HEK293 (cell line): ENCODE data around the gene BPI.

ENCODE experiments used
- CTCF ChIA-PET: fragments of 350-600 bp; formaldehyde crosslinking; extraction: SDS; loops from one replicate; lab custom pipeline; 2021; ENCODE audit warnings: antibody characterized with exemption; lab: Yijun Ruan, JAX
- POLR2A ChIA-PET: fragments of 300-600 bp; formaldehyde crosslinking; extraction: SDS; loops from one replicate; lab custom pipeline; 2020; ENCODE audit warnings: antibody characterized with exemption, inconsistent platforms; lab: Yijun Ruan, JAX
- H3K27ac ChIP-seq: fragments of 200-500 bp; sonication (Bioruptor generic); 2 replicates; pipeline ENCODE4 v1.5.1; 2014; ENCODE audit warnings: low read depth, low read length, control low read depth, inconsistent platforms; ENCODE audit errors: extremely low read depth
- H3K36me3 ChIP-seq, 2 experiments: fragments of 200-500 bp in 1 of 2; sonication (Bioruptor generic) in 1 of 2; 1 replicate in 1 of 2; 2 replicates in 1 of 2; pipeline ENCODE4 v1.5.1; 2014 to 2017; ENCODE audit warnings: inconsistent platforms in 2 of 2, low read length in 2 of 2; ENCODE audit not compliant: control insufficient read depth in 2 of 2, insufficient read depth in 1 of 2
- H3K4me1 ChIP-seq: fragments of 200-500 bp; sonication (Bioruptor generic); 2 replicates; pipeline ENCODE4 v1.5.1; 2014; ENCODE audit warnings: mild to moderate bottlenecking, low read length, inconsistent platforms; ENCODE audit not compliant: control insufficient read depth, insufficient read depth
- H3K4me3 ChIP-seq: 2 replicates; pipeline ENCODE4 v1.5.1; 2011; ENCODE audit warnings: low read depth, mild to moderate bottlenecking, control low read depth, low read length, moderate library complexity
- H3K9me3 ChIP-seq: fragments of 200-500 bp; sonication (Bioruptor generic); 2 replicates; pipeline ENCODE4 v1.5.1; 2014; ENCODE audit warnings: low read depth, low read length, inconsistent platforms; ENCODE audit not compliant: control insufficient read depth, insufficient read depth
- AEBP2 ChIP-seq: fragments of 450-650 bp; formaldehyde crosslinking; IDR thresholded peaks from 2 replicates; pipeline ENCODE4 v1.5.1; 2016; ENCODE audit warnings: missing biosample characterization, missing genetic modification characterization, borderline replicate concordance
- ATF2 ChIP-seq: fragments of 450-650 bp; formaldehyde crosslinking; IDR thresholded peaks from 2 replicates; pipeline ENCODE4 v1.5.1; 2016; ENCODE audit warnings: missing biosample characterization, missing genetic modification characterization, low read depth
- KLF1 ChIP-seq: fragments of 450-650 bp; formaldehyde crosslinking; IDR thresholded peaks from 2 replicates; pipeline ENCODE4 v1.5.1; 2016; ENCODE audit warnings: missing biosample characterization, missing genetic modification characterization
- PBX3 ChIP-seq: sonication (generic); formaldehyde crosslinking; IDR thresholded peaks from 2 replicates; pipeline ENCODE4 v1.8.1; 2022; ENCODE audit warnings: mild to moderate bottlenecking, moderate library complexity, missing genetic modification reagents
- RBAK ChIP-seq: fragments of 450-650 bp; formaldehyde crosslinking; IDR thresholded peaks from 2 replicates; pipeline ENCODE4 v1.5.1; 2016; ENCODE audit warnings: missing biosample characterization, missing genetic modification characterization
- TRIM28 ChIP-seq: IDR thresholded peaks from 2 replicates; pipeline ENCODE4 v1.6.1; 2011; ENCODE audit warnings: low read length, control low read depth, borderline replicate concordance
- ZBTB11 ChIP-seq: fragments of 450-650 bp; formaldehyde crosslinking; conservative IDR thresholded peaks from 2 replicates; pipeline ENCODE4 v1.5.1; 2016; ENCODE audit warnings: low read depth, missing biosample characterization, missing genetic modification characterization
- ZBTB21 ChIP-seq: fragments of 450-650 bp; formaldehyde crosslinking; IDR thresholded peaks from 2 replicates; pipeline ENCODE4 v1.5.1; 2017; ENCODE audit warnings: missing biosample characterization, missing genetic modification characterization
- ZFP37 ChIP-seq: fragments of 450-650 bp; formaldehyde crosslinking; IDR thresholded peaks from 2 replicates; pipeline ENCODE4 v1.5.1; 2016; ENCODE audit warnings: missing biosample characterization, missing genetic modification characterization
- ZFP69B ChIP-seq: fragments of 450-650 bp; formaldehyde crosslinking; IDR thresholded peaks from 2 replicates; pipeline ENCODE4 v1.5.1; 2016; ENCODE audit warnings: missing biosample characterization, missing genetic modification characterization
- ZIC2 ChIP-seq: fragments of 450-650 bp; formaldehyde crosslinking; IDR thresholded peaks from 2 replicates; pipeline ENCODE4 v1.5.1; 2016; ENCODE audit warnings: missing biosample characterization, missing genetic modification characterization
- ZNF121 ChIP-seq: fragments of 450-650 bp; formaldehyde crosslinking; IDR thresholded peaks from 2 replicates; pipeline ENCODE4 v1.5.1; 2016; ENCODE audit warnings: missing biosample characterization, missing genetic modification characterization
- ZNF169 ChIP-seq: fragments of 450-650 bp; formaldehyde crosslinking; IDR thresholded peaks from 2 replicates; pipeline ENCODE4 v1.5.1; 2016; ENCODE audit warnings: missing biosample characterization, missing genetic modification characterization
- ZNF324 ChIP-seq: fragments of 450-650 bp; formaldehyde crosslinking; IDR thresholded peaks from 2 replicates; pipeline ENCODE4 v1.5.1; 2016; ENCODE audit warnings: missing biosample characterization, missing genetic modification characterization
- ZNF518A ChIP-seq: fragments of 450-650 bp; formaldehyde crosslinking; conservative IDR thresholded peaks from 2 replicates; pipeline ENCODE4 v1.5.1; 2016; ENCODE audit warnings: low read depth, missing biosample characterization, missing genetic modification characterization
- ZNF561 ChIP-seq: fragments of 450-650 bp; IDR thresholded peaks from 2 replicates; pipeline ENCODE4 v1.5.1; 2018; ENCODE audit warnings: missing biosample characterization, missing genetic modification characterization, borderline replicate concordance
- ZNF623 ChIP-seq: fragments of 450-650 bp; formaldehyde crosslinking; IDR thresholded peaks from 2 replicates; pipeline ENCODE4 v1.5.1; 2016; ENCODE audit warnings: missing biosample characterization, missing genetic modification characterization
- ZNF645 ChIP-seq: fragments of 450-650 bp; formaldehyde crosslinking; IDR thresholded peaks from 2 replicates; pipeline ENCODE4; 2016; ENCODE audit warnings: missing biosample characterization, missing genetic modification characterization
- ZNF837 ChIP-seq: fragments of 450-650 bp; formaldehyde crosslinking; IDR thresholded peaks from 2 replicates; pipeline ENCODE4 v1.5.1; 2016; ENCODE audit warnings: missing biosample characterization, missing genetic modification characterization

BPI gene

GRCh38 chr20:38298768-38299288 lies 5.1 kb upstream of the BPI start:
- Histone ChIP-seq H3K9me3 (no peaks in the 10 kb centered on the region), H3K36me3 (no peaks in the 10 kb centered on the region), H3K27ac (no peak overlapping the region), H3K4me3 (no peak overlapping the region), H3K4me1 (no peaks in the 10 kb centered on the region)
- no peak for TF ChIP-seq ZFP37
- no peak for TF ChIP-seq TRIM28
- no peak for TF ChIP-seq ZFP69B (tag by site-specific recombination)
- TF ChIP-seq ZNF518A (tag by site-specific recombination) = no peak
- no peak for TF ChIP-seq KLF1 (tag by site-specific recombination)
- no peak for TF ChIP-seq ZNF561 (tag by site-specific recombination)
- TF ChIP-seq AEBP2 (tag by site-specific recombination) = no peak
- TF ChIP-seq PBX3 (CRISPR knock-in tag) = no peak
- POLR2A ChIA-PET = no interaction called here
- CTCF ChIA-PET = interaction anchor here (0.6 to 0.7 kb wide), 2 partner anchors 13 to 524 kb away, joined by 3 to 4 read pairs; no protein-coding TSS in a partner anchor

- no peak overlapping the region for H3K27ac ChIP-seq
- no peaks in the 10 kb centered on the region for H3K9me3 ChIP-seq
- H3K36me3 ChIP-seq = no peaks in the 10 kb centered on the region
- ChIA-PET POLR2A (no interaction called here), CTCF (interaction anchor here (0.6 to 0.9 kb wide), 7 partner anchors 9 to 929 kb away, joined by 3 to 4 read pairs (median 3); no protein-coding TSS in a partner anchor)
- H3K4me3 ChIP-seq = no peak overlapping the region
- no peaks in the 10 kb centered on the region for H3K4me1 ChIP-seq
- TF ChIP-seq ZIC2 (tag by site-specific recombination) (no peak), ZNF121 (tag by site-specific recombination) (no peak), TRIM28 (no peak), ZBTB11 (tag by site-specific recombination) (no peak), ZBTB21 (tag by site-specific recombination) (no peak), ZNF324 (tag by site-specific recombination) (no peak), ZNF837 (tag by site-specific recombination) (no peak), ZNF623 (tag by site-specific recombination) (no peak), ZNF645 (tag by site-specific recombination) (no peak), ATF2 (tag by site-specific recombination) (no peak), RBAK (tag by site-specific recombination) (no peak), ZNF169 (tag by site-specific recombination) (no peak)
Measured at GRCh38 chr20:38299963-38300362, 4.0 kb upstream of the BPI start.
